ENCODE results near the gene HSD17B14. TPM values are rescaled to one million over a fixed set of nuclear protein-coding genes. Genes with fewer than 3 reads are reported as not detected.

HSD17B14 gene
- total and polyA plus RNA-seq, 9 of the 15 experiments (the other 6 are each of a cell fraction or from before 2014, with no cell fraction given), result 0.16 TPM; not detected in 8

DNA sequence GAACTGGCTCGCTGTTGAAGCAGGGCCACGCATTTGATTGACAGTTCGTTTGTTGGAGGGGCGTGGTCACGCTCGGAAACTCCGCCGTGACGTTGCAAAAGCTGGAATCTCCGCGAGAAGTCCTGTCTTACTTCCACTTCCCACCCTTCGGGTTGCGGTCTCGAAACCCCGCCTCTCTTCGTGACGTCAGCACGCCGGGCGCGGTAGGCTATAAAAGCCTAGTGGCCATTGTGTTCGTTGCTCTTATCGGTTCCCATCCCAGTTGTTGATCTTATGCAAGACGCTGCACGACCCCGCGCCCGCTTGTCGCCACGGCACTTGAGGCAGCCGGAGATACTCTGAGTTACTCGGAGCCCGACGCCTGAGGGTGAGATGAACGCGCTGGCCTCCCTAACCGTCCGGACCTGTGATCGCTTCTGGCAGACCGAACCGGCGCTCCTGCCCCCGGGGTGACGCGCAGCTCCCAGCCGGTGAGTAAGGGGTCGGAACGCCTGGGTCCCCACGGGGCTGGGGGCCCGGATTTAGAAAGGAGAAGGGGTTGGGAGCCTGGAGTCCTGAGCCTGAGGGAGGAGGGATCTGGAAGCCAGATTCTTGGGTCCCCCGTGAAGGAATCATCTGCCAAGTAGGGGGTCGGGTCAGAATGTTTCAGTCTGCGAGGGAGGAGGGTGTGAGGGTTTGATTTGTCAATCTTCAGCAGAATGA lies 36.0 kb upstream of the HSD17B14 start, which contains the start of gene PPP1R15A (continued):
- TF ChIP-seq, protein P1, sequence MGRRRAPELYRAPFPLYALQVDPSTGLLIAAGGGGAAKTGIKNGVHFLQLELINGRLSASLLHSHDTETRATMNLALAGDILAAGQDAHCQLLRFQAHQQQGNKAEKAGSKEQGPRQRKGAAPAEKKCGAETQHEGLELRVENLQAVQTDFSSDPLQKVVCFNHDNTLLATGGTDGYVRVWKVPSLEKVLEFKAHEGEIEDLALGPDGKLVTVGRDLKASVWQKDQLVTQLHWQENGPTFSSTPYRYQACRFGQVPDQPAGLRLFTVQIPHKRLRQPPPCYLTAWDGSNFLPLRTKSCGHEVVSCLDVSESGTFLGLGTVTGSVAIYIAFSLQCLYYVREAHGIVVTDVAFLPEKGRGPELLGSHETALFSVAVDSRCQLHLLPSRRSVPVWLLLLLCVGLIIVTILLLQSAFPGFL (CRISPR knock-in tag; IDR thresholded peaks at IDR 0.05), result no peak; the same call in 1 of the 2 replicates
- TF ChIP-seq ZNF124 (CRISPR knock-in tag; IDR thresholded peaks at IDR 0.05) (no peak), ZNF695 (CRISPR knock-in tag; IDR thresholded peaks at IDR 0.05) (no peak), HDAC2 (IDR thresholded peaks at IDR 0.05) (peak; percentile 14; the same call in 1 of the 2 replicates), ZNF764 (CRISPR knock-in tag; IDR thresholded peaks at IDR 0.05; ENCODE audit: low read depth) (no peak), HDAC6 (IDR thresholded peaks at IDR 0.05; ENCODE audit: low read depth, low read length) (no peak), CCAR2 (IDR thresholded peaks at IDR 0.05; ENCODE audit: low read depth, low read length) (no peak), ELF4 (CRISPR knock-in tag; IDR thresholded peaks at IDR 0.05) (no peak), FOXP1 (CRISPR knock-in tag; IDR thresholded peaks at IDR 0.05) (peak; percentile 95), TBL1XR1 (IDR thresholded peaks at IDR 0.05; ENCODE audit: low read length in 2 of 2) (peak in 1 of 2 experiments; percentile 83; a peak in 2 of 4 replicates), RFX7 (CRISPR knock-in tag; IDR thresholded peaks at IDR 0.05) (no peak), SMARCE1 (IDR thresholded peaks at IDR 0.05) (0 out of 2 replicates have a peak, but pooled peaks have one; percentile 13), HNRNPH1 (optimal IDR thresholded peaks at IDR 0.05; ENCODE audit: low read depth, low read length) (no peak), HSF4 (CRISPR knock-in tag; IDR thresholded peaks at IDR 0.05; ENCODE audit: borderline replicate concordance) (no peak), FOSL1 (tag; conservative IDR thresholded peaks at IDR 0.05) (no peak), CBFA2T3 (IDR thresholded peaks at IDR 0.05) (peak; percentile 74), ASH1L (IDR thresholded peaks at IDR 0.05; ENCODE audit: borderline replicate concordance, low read depth, partially characterized antibody) (no peak), BRD4 (IDR thresholded peaks at IDR 0.05) (peak; percentile 92), ZBTB7A (IDR thresholded peaks at IDR 0.05; ENCODE audit: borderline replicate concordance, control insufficient read depth, low read depth, low read length) (peak; percentile 92), ZNF143 (CRISPR knock-in tag; IDR thresholded peaks at IDR 0.05) (no peak; the same call in 1 of the 2 replicates)
- TF ChIP-seq, protein P2, sequence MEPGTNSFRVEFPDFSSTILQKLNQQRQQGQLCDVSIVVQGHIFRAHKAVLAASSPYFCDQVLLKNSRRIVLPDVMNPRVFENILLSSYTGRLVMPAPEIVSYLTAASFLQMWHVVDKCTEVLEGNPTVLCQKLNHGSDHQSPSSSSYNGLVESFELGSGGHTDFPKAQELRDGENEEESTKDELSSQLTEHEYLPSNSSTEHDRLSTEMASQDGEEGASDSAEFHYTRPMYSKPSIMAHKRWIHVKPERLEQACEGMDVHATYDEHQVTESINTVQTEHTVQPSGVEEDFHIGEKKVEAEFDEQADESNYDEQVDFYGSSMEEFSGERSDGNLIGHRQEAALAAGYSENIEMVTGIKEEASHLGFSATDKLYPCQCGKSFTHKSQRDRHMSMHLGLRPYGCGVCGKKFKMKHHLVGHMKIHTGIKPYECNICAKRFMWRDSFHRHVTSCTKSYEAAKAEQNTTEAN (CRISPR knock-in tag; IDR thresholded peaks at IDR 0.05), result peak; percentile 93
- TF ChIP-seq, protein P3, sequence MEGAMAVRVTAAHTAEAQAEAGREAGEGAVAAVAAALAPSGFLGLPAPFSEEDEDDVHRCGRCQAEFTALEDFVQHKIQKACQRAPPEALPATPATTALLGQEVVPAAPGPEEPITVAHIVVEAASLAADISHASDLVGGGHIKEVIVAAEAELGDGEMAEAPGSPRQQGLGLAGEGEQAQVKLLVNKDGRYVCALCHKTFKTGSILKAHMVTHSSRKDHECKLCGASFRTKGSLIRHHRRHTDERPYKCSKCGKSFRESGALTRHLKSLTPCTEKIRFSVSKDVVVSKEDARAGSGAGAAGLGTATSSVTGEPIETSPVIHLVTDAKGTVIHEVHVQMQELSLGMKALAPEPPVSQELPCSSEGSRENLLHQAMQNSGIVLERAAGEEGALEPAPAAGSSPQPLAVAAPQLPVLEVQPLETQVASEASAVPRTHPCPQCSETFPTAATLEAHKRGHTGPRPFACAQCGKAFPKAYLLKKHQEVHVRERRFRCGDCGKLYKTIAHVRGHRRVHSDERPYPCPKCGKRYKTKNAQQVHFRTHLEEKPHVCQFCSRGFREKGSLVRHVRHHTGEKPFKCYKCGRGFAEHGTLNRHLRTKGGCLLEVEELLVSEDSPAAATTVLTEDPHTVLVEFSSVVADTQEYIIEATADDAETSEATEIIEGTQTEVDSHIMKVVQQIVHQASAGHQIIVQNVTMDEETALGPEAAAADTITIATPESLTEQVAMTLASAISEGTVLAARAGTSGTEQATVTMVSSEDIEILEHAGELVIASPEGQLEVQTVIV (CRISPR knock-in tag; IDR thresholded peaks at IDR 0.05; ENCODE audit: borderline replicate concordance), result no peak
- TF ChIP-seq, protein P4, sequence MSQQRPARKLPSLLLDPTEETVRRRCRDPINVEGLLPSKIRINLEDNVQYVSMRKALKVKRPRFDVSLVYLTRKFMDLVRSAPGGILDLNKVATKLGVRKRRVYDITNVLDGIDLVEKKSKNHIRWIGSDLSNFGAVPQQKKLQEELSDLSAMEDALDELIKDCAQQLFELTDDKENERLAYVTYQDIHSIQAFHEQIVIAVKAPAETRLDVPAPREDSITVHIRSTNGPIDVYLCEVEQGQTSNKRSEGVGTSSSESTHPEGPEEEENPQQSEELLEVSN (IDR thresholded peaks at IDR 0.05; ENCODE audit: borderline replicate concordance in 1 of 2, extremely low read depth in 1 of 2, insufficient read depth in 1 of 2, insufficient read length in 1 of 2, low read depth in 1 of 2, low read length in 1 of 2, poor library complexity in 1 of 2, severe bottlenecking in 1 of 2), result peak in 1 of 2 experiments; percentile 38

Data from K562 (cell line).